CD14-positive monocyte (primary cell): ENCODE data around the gene NNMT. TPM values are rescaled to one million over a fixed set of nuclear protein-coding genes. Genes with fewer than 3 reads are reported as not detected.

ENCODE experiments used
- DNase-seq, 3 donors: peaks; one replicate each; pipeline ENCODE4 v3.0.0-alpha.2; 2011 to 2022
- H2AFZ ChIP-seq: 2 replicates; pipeline ENCODE4 v1.6.0; 2012; ENCODE audit warnings: mild to moderate bottlenecking, low read depth, low read length, inconsistent platforms; ENCODE audit not compliant: insufficient read depth, poor library complexity, severe bottlenecking
- H3K27ac ChIP-seq, 2 donors: 1 replicate in 1 of 2; 2 replicates in 1 of 2; pipeline ENCODE4 v1.5.1; 2012 to 2013; ENCODE audit warnings: low read length in 2 of 2, control low read depth in 1 of 2, inconsistent platforms in 1 of 2, low read depth in 1 of 2, mild to moderate bottlenecking in 1 of 2
- H3K27me3 ChIP-seq, 2 donors: one replicate each; pipeline versions ENCODE4 v1.6.0 to v1.6.1; 2011 to 2013; ENCODE audit warnings: low read length in 2 of 2; ENCODE audit not compliant: control insufficient read depth in 2 of 2, insufficient read depth in 2 of 2
- H3K36me3 ChIP-seq, 2 donors: replicated peaks in 1 of 2; 1 replicate in 1 of 2; 2 replicates in 1 of 2; pipeline versions ENCODE4 v1.5.1 to v1.6.1; 2012 to 2013; ENCODE audit warnings: low read length in 2 of 2, control low read depth in 1 of 2, inconsistent platforms in 1 of 2, mild to moderate bottlenecking in 1 of 2; ENCODE audit not compliant: insufficient read depth in 2 of 2, control insufficient read depth in 1 of 2
- H3K4me1 ChIP-seq, 2 donors: 1 replicate in 1 of 2; 2 replicates in 1 of 2; pipeline versions ENCODE4 v1.5.1 to v1.6.1; 2012 to 2013; ENCODE audit warnings: low read length in 2 of 2, control low read depth in 1 of 2, inconsistent platforms in 1 of 2, mild to moderate bottlenecking in 1 of 2, moderate library complexity in 1 of 2; ENCODE audit not compliant: insufficient read depth in 2 of 2, control insufficient read depth in 1 of 2
- H3K4me2 ChIP-seq: replicated peaks from 2 replicates; pipeline ENCODE3; 2012; ENCODE audit warnings: low read length, moderate library complexity, mild to moderate bottlenecking; ENCODE audit not compliant: poor library complexity, severe bottlenecking; ENCODE audit errors: extremely low read depth
- H3K4me3 ChIP-seq, 3 experiments: fragments of 200-600 bp in 1 of 3; sonication (generic) in 1 of 3; replicated peaks in 1 of 3; 1 replicate in 2 of 3; 2 replicates in 1 of 3; pipeline ENCODE4 v1.5.1; 2011 to 2013; ENCODE audit warnings: low read length in 3 of 3, mild to moderate bottlenecking in 3 of 3, control low read depth in 2 of 3, low read depth in 2 of 3, inconsistent platforms in 1 of 3, moderate library complexity in 1 of 3
- H3K79me2 ChIP-seq: 2 replicates; pipeline ENCODE4 v1.6.0; 2012; ENCODE audit warnings: mild to moderate bottlenecking, control low read depth, inconsistent platforms, low read length, moderate library complexity; ENCODE audit not compliant: insufficient read depth
- H3K9ac ChIP-seq: 2 replicates; pipeline ENCODE4 v1.6.0; 2017; ENCODE audit warnings: low read length, mild to moderate bottlenecking; ENCODE audit not compliant: insufficient read depth, poor library complexity, severe bottlenecking
- H3K9me3 ChIP-seq, 2 donors: replicated peaks in 1 of 2; 1 replicate in 1 of 2; 2 replicates in 1 of 2; pipeline versions ENCODE4 v1.5.1 to v1.6.1; 2012 to 2013; ENCODE audit warnings: low read length in 2 of 2, control low read depth in 1 of 2; ENCODE audit not compliant: control insufficient read depth in 1 of 2, insufficient read depth in 1 of 2
- H4K20me1 ChIP-seq: 2 replicates; pipeline ENCODE4 v1.6.0; 2012; ENCODE audit warnings: mild to moderate bottlenecking, low read length, control low read depth, moderate library complexity; ENCODE audit not compliant: insufficient read depth
- H3K27ac Mint-ChIP-seq, 7 donors: one replicate each; pipeline ENCODE4 v1.8.0; 2020; ENCODE audit warnings: mild to moderate bottlenecking in 7 of 7, mixed read lengths in 7 of 7, moderate library complexity in 6 of 7, inconsistent platforms in 2 of 7
- H3K27me3 Mint-ChIP-seq, 3 donors: one replicate each; pipeline ENCODE4 v1.8.0; 2021 to 2022; ENCODE audit warnings: low read depth in 3 of 3, mild to moderate bottlenecking in 3 of 3, mixed read lengths in 3 of 3, moderate library complexity in 3 of 3, inconsistent platforms in 1 of 3
- H3K36me3 Mint-ChIP-seq, 2 donors: one replicate each; pipeline ENCODE4 v1.8.0; 2020; ENCODE audit warnings: mixed read lengths in 2 of 2, inconsistent platforms in 1 of 2, mild to moderate bottlenecking in 1 of 2
- H3K4me1 Mint-ChIP-seq: one replicate; pipeline ENCODE4 v1.8.0; 2020; ENCODE audit warnings: mild to moderate bottlenecking, mixed read lengths
- H3K4me3 Mint-ChIP-seq, 2 donors: one replicate each; pipeline ENCODE4 v1.8.0; 2020; ENCODE audit warnings: mild to moderate bottlenecking in 2 of 2, mixed read lengths in 2 of 2, moderate library complexity in 1 of 2
- H3K9me3 Mint-ChIP-seq, 7 donors: one replicate each; pipeline ENCODE4 v1.8.0; 2020 to 2022; ENCODE audit warnings: mixed read lengths in 7 of 7, mild to moderate bottlenecking in 6 of 7, moderate library complexity in 6 of 7, inconsistent platforms in 2 of 7
- WGBS: methylation state at CpG from one replicate; pipeline ENCODE4 v1.1.5; 2013; ENCODE audit warnings: missing lambda C conversion rate; ENCODE audit not compliant: insufficient coverage; 5-methylcytosine and 5-hydroxymethylcytosine counted together
- intact Hi-C, 2 donors: fragments of 100-400 bp; cut with micrococcal nuclease; formaldehyde crosslinking; loops; one replicate each; pipeline versions ENCODE4 v1.15.0 to v1.15.1; 2023
- polyA plus RNA-seq, 3 donors: library from polyadenylated mRNA; depleted of rRNA in 1 of 3; unstranded in 2 of 3; stranded (reverse) in 1 of 3; fragments of 300-500 nt in 2 of 3; fragments of >200 nt in 1 of 3; fragmentation: Illumina TruSeq in 2 of 3; gene quantifications; 1 replicate in 2 of 3; 2 replicates in 1 of 3; pipeline ENCODE4 v1.2.3, GENCODE V29; 2012 to 2021
- TF ChIP-seq, protein P1 (sequence below): fragments of 200-600 bp; IDR thresholded peaks from one replicate; pipeline ENCODE4 v1.8.0; 2022; ENCODE audit warnings: antibody characterized with exemption, mild to moderate bottlenecking

Gene NNMT
- polyA plus RNA-seq, 3 donors, result not detected

DNA sequence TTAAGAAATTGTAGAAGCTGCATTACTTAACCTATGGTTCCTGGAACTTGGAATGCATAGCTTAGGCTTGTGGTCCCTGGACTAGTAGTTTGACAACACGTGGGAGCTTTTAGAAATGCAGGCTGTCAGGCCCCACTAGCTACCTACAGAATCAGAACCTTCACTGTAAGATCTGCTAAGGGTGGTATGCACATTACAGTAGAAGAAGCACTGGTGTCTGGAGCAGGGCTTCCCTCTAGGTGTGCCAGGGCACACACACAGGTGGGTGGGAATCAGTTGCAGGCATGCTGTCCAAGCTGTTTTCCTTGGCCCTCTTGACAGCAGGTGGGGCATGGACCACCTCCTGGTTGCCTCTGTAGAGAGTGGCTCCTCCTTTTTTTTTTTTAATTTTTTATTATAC, 8.8 kb downstream of the NNMT start:
- H3K27ac Mint-ChIP-seq, result no peak overlapping the region
- no peaks in the 10 kb centered on the region for H3K79me2 ChIP-seq
- peaks cover 0 to 3% of the 10 kb centered on the region in 2 donors for H3K27me3 ChIP-seq
- H3K9ac ChIP-seq, result no peak overlapping the region
- H3K4me3 Mint-ChIP-seq, result no peak overlapping the region
- no peaks in the 10 kb centered on the region for H3K36me3 Mint-ChIP-seq
- DNase-seq, result no peak
- TF ChIP-seq, protein P1, sequence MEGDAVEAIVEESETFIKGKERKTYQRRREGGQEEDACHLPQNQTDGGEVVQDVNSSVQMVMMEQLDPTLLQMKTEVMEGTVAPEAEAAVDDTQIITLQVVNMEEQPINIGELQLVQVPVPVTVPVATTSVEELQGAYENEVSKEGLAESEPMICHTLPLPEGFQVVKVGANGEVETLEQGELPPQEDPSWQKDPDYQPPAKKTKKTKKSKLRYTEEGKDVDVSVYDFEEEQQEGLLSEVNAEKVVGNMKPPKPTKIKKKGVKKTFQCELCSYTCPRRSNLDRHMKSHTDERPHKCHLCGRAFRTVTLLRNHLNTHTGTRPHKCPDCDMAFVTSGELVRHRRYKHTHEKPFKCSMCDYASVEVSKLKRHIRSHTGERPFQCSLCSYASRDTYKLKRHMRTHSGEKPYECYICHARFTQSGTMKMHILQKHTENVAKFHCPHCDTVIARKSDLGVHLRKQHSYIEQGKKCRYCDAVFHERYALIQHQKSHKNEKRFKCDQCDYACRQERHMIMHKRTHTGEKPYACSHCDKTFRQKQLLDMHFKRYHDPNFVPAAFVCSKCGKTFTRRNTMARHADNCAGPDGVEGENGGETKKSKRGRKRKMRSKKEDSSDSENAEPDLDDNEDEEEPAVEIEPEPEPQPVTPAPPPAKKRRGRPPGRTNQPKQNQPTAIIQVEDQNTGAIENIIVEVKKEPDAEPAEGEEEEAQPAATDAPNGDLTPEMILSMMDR, result no peak
- H3K9me3 Mint-ChIP-seq, result peaks cover 0 to 5% (median 0%) of the 10 kb centered on the region in 7 donors
- no peak overlapping the region for H3K27ac ChIP-seq
- peaks cover 8 to 9% of the 10 kb centered on the region in 2 donors for H3K4me1 ChIP-seq
- H2AFZ ChIP-seq, result no peak overlapping the region
- H3K36me3 ChIP-seq, result no peaks in the 10 kb centered on the region
- H3K4me3 ChIP-seq, result no peak overlapping the region
- no peaks in the 10 kb centered on the region for H4K20me1 ChIP-seq
- intact Hi-C loops, result no loop called here
- H3K4me1 Mint-ChIP-seq, result peaks cover 27% of the 10 kb centered on the region
- H3K4me2 ChIP-seq, result no peak overlapping the region
- peaks cover 5 to 12% (median 7%) of the 10 kb centered on the region in 3 donors for H3K27me3 Mint-ChIP-seq
- no peaks in the 10 kb centered on the region for H3K9me3 ChIP-seq
- no CpG with 5 or more reads among the region's 1 CpG for WGBS

DNA sequence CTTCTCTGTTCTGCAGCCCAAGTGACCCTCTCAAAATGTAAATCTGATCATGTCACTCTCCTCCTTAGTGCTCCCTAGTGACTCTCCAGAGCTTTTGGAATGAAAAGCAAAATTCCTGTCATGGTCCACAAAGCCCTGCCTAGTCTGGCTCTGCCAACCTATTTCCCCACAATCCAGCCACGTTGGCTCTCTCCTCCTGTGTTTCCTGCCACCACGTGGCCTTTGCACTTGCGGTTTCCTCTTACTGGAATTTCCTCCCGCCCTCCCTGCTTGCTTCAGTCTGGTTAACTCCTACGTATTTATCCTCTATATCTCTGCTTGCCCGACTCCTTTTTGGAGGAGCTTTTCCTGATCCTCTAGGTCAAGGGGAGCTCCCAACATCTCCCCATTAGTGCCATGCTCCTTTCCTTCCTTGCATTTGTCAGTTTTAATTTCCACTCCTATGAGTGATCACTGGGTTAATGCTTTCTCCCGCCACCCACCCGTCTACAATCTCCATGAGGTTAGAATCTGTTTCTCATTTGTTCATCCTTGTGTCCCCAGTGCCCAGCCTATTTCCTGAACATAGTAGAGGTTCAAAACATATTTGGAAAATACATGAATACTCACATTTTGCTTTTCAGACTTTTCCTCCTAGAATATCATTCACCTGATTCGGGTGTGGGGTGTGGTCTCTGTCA, 11.5 kb downstream of the NNMT start:
- H3K4me1 ChIP-seq, result peaks cover 8 to 9% of the 10 kb centered on the region in 2 donors
- TF ChIP-seq, protein P1, result no peak
- peak overlapping the region in 1 of 2 donors; percentile 61 for H3K4me3 Mint-ChIP-seq
- H3K27me3 ChIP-seq, result peaks cover 0 to 3% of the 10 kb centered on the region in 2 donors
- intact Hi-C loops, result no loop called here
- peaks cover 5 to 12% (median 7%) of the 10 kb centered on the region in 3 donors for H3K27me3 Mint-ChIP-seq
- H3K4me1 Mint-ChIP-seq, result peaks cover 27% of the 10 kb centered on the region
- no peaks in the 10 kb centered on the region for H3K36me3 ChIP-seq
- no peaks in the 10 kb centered on the region for H4K20me1 ChIP-seq
- WGBS, result 28% methylated on average over 5 of the region's 9 CpGs
- no peak overlapping the region for H3K27ac ChIP-seq
- no peak overlapping the region for H2AFZ ChIP-seq
- H3K4me2 ChIP-seq, result no peak overlapping the region
- no peaks in the 10 kb centered on the region for H3K79me2 ChIP-seq
- no peak for DNase-seq
- no peak overlapping the region for H3K27ac Mint-ChIP-seq
- H3K9ac ChIP-seq, result no peak overlapping the region
- no peaks in the 10 kb centered on the region for H3K36me3 Mint-ChIP-seq
- no peak overlapping the region for H3K4me3 ChIP-seq
- no peaks in the 10 kb centered on the region for H3K9me3 ChIP-seq
- H3K9me3 Mint-ChIP-seq, result peaks cover 0 to 2% (median 0%) of the 10 kb centered on the region in 7 donors
